Peyer's patch (tissue), 4 donors: ENCODE data around the gene SPECC1L. TPM values are rescaled to one million over a fixed set of nuclear protein-coding genes. Genes with fewer than 3 reads are reported as not detected.
A peak's percentile ranks its signal among the peaks of the same experiment; 100 is the strongest.
"Not testable (repeated sequence)": the region's sequence is repeated elsewhere in the genome, so short reads cannot be mapped to it uniquely, and the experiment has no call there.

Source experiments
- DNase-seq, 3 donors: peaks; one replicate each; pipeline ENCODE4 v3.0.0-alpha.2; 2017 to 2019
- H3K27ac ChIP-seq, 4 donors: fragments of 200-600 bp; sonication (generic); one replicate each; pipeline ENCODE4 v1.5.1; 2016 to 2019
- H3K27me3 ChIP-seq, 2 donors: fragments of 200-600 bp; sonication (generic); one replicate each; pipeline ENCODE4 v1.5.1; 2019
- H3K36me3 ChIP-seq, 3 donors: fragments of 200-600 bp; sonication (generic); one replicate each; pipeline ENCODE4 v1.5.1; 2016 to 2019
- H3K4me1 ChIP-seq, 4 donors: fragments of 200-600 bp; sonication (generic); one replicate each; pipeline ENCODE4 v1.5.1; 2016 to 2019
- H3K4me3 ChIP-seq, 4 donors: fragments of 200-600 bp; sonication (generic); 1 replicate in 3 of 4; 2 replicates in 1 of 4; pipeline ENCODE4 v1.5.1; 2016 to 2019; ENCODE audit warnings: mild to moderate bottlenecking in 1 of 4
- H3K9me3 ChIP-seq, 4 donors: fragments of 200-600 bp; sonication (generic); one replicate each; pipeline ENCODE4 v1.5.1; 2016 to 2019; ENCODE audit warnings: mild to moderate bottlenecking in 1 of 4
- POLR2A ChIP-seq, 2 donors: fragments of 450-650 bp; IDR thresholded peaks; one replicate each; pipeline ENCODE4 v1.5.1; 2017; ENCODE audit warnings: antibody characterized with exemption in 2 of 2, mild to moderate bottlenecking in 2 of 2, moderate library complexity in 2 of 2
- total RNA-seq, 4 donors: library from RNA; depleted of rRNA; stranded (reverse); fragments of >200 nt; gene quantifications; one replicate each; pipeline ENCODE4 v1.1.0, GENCODE V29; 2016
- TF ChIP-seq, protein P1 (sequence below), 6 experiments: fragments of 450-650 bp in 4 of 6; fragments of 200-600 bp in 2 of 6; sonication (generic) in 1 of 6; IDR thresholded peaks; one replicate each; pipeline ENCODE4 v1.5.1; 2017 to 2019; ENCODE audit warnings: antibody characterized with exemption in 6 of 6, mild to moderate bottlenecking in 3 of 6, moderate library complexity in 1 of 6

The SPECC1L gene
- total RNA-seq, 4 donors from 2014 or later: 24.2 to 147 (median 34.4) TPM

- peak overlapping the region in 2 of 4 donors; percentile 21 to 32 for H3K4me3 ChIP-seq
- H3K27ac ChIP-seq: peak overlapping the region; percentile 62 to 92 (median 74)
- DNase-seq: peak in 1 of 3 donors; percentile 65
- H3K36me3 ChIP-seq, H3K27me3 ChIP-seq, H3K9me3 ChIP-seq: not testable (repeated sequence)
- peaks cover 0 to 18% (median 6%) of the 10 kb centered on the region in 4 donors for H3K4me1 ChIP-seq
- peak in 1 of 2 donors; percentile 25 for TF ChIP-seq POLR2A (IDR thresholded peaks at IDR 0.05)
These were observed 24.8 kb upstream of the SPECC1L start for GRCh38 chr22:24245584-24246561.

GRCh38 chr22:24247011-24247507 lies 23.6 kb upstream of the SPECC1L start:
- H3K27ac ChIP-seq: peak overlapping the region; percentile 62 to 92 (median 68)
- H3K4me3 ChIP-seq: no peak overlapping the region
- no peaks in the 10 kb centered on the region for H3K36me3 ChIP-seq
- TF ChIP-seq, protein P1, sequence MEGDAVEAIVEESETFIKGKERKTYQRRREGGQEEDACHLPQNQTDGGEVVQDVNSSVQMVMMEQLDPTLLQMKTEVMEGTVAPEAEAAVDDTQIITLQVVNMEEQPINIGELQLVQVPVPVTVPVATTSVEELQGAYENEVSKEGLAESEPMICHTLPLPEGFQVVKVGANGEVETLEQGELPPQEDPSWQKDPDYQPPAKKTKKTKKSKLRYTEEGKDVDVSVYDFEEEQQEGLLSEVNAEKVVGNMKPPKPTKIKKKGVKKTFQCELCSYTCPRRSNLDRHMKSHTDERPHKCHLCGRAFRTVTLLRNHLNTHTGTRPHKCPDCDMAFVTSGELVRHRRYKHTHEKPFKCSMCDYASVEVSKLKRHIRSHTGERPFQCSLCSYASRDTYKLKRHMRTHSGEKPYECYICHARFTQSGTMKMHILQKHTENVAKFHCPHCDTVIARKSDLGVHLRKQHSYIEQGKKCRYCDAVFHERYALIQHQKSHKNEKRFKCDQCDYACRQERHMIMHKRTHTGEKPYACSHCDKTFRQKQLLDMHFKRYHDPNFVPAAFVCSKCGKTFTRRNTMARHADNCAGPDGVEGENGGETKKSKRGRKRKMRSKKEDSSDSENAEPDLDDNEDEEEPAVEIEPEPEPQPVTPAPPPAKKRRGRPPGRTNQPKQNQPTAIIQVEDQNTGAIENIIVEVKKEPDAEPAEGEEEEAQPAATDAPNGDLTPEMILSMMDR (IDR thresholded peaks at IDR 0.05): no peak
- no peak for TF ChIP-seq POLR2A (IDR thresholded peaks at IDR 0.05)
- no peaks in the 10 kb centered on the region for H3K9me3 ChIP-seq
- H3K4me1 ChIP-seq: peaks cover 0 to 15% (median 6%) of the 10 kb centered on the region in 4 donors
- H3K27me3 ChIP-seq: no peaks in the 10 kb centered on the region
- no peak for DNase-seq

GRCh38 chr22:24247564-24248344 lies 22.9 kb upstream of the SPECC1L start:
- DNase-seq: peak; percentile 69 to 88 (median 80)
- Histone ChIP-seq H3K36me3 (no peaks in the 10 kb centered on the region), H3K9me3 (no peaks in the 10 kb centered on the region), H3K27ac (peak overlapping the region in 2 of 4 donors; percentile 74 to 92), H3K4me1 (peaks cover 0 to 8% (median 0%) of the 10 kb centered on the region in 4 donors), H3K27me3 (no peaks in the 10 kb centered on the region), H3K4me3 (peak overlapping the region in 1 of 4 donors; percentile 5)
- no peak for TF ChIP-seq POLR2A (IDR thresholded peaks at IDR 0.05)
- TF ChIP-seq, protein P1 (IDR thresholded peaks at IDR 0.05): peak; percentile 66 to 80 (median 77)

DNA sequence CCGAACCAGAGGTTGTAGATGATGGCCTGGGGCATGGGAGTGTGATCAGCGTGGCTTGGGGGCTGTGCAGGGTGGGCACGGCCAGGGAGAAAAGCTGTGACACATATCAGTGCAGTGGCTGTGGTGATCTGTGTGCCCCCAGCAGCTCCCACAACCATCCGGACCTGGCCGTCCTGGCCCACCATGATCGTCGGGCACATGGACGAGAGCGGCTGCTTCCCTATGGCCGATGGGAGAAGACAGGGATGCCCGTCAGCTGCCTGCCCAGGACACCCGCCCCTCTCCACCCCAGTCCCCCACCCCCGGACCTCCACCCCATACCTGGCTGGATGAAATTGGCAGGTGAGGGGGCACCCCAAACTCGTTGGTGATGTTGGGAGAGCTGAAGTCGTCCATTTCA lies 22.0 kb upstream of the SPECC1L start:
- not testable (repeated sequence) for H3K27ac ChIP-seq, H3K4me1 ChIP-seq, H3K36me3 ChIP-seq, H3K9me3 ChIP-seq, H3K4me3 ChIP-seq, H3K27me3 ChIP-seq
- peak in 1 of 3 donors; percentile 13 for DNase-seq

- DNase-seq, H3K27me3 ChIP-seq, H3K4me1 ChIP-seq, H3K36me3 ChIP-seq, H3K9me3 ChIP-seq, H3K27ac ChIP-seq, H3K4me3 ChIP-seq: not testable (repeated sequence)
These were observed 21.2 kb upstream of the SPECC1L start for GRCh38 chr22:24249413-24249812.

DNA sequence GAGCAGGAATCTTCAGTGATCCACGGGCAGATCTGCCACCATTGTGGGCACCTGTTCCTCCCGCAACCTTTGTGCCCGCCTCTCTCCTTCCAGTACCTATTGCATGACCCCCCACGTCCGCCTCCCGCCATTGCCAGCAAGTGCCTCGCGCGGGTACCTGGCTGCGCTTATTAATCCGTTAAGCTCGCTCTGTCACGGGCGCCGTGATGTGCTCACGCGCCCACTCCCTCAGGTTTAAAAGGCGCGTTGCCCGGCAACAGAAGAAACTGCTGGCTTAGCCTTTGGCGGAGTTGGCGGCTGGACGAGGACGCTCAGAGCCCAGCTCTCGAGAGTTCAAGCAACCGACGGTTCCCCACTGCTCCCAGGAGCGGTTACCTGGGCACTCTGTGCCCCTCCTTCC lies 19.3 kb upstream of the SPECC1L start:
- not testable (repeated sequence) for H3K27me3 ChIP-seq, H3K9me3 ChIP-seq, DNase-seq, H3K27ac ChIP-seq, H3K36me3 ChIP-seq, H3K4me1 ChIP-seq, H3K4me3 ChIP-seq

- peak in 1 of 3 donors; percentile 22 for DNase-seq
- not testable (repeated sequence) for H3K4me1 ChIP-seq, H3K4me3 ChIP-seq
These were observed 17.5 kb upstream of the SPECC1L start for GRCh38 chr22:24253126-24253525.

DNA sequence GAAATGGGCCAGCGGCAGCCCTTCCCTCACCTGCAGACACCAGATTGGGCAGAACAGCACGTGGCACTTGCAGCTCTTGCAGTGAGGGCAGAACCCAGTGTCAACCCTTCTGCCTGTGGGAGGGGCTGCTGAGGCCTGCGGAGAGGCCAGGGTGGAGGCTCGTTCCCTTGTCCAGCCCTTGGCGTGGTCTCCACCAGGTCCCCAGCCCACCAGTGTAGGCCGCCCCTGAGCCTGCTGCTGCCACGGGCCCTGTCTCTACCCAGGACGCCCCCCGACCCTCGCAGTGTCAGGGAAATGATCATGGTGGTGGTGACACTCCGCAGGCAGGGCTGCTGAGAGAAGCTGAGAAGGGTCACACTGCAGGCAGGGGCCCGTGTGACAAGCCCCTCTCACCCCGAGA lies 14.5 kb upstream of the SPECC1L start:
- H3K27ac ChIP-seq, H3K36me3 ChIP-seq, H3K4me1 ChIP-seq, H3K27me3 ChIP-seq, H3K4me3 ChIP-seq, H3K9me3 ChIP-seq: not testable (repeated sequence)
- DNase-seq: peak in 1 of 3 donors; percentile 42

More at GRCh38 chr22:24253126-24253525, 17.5 kb upstream of the SPECC1L start:
- H3K27me3 ChIP-seq, H3K36me3 ChIP-seq, H3K9me3 ChIP-seq, H3K27ac ChIP-seq: not testable (repeated sequence)

DNA sequence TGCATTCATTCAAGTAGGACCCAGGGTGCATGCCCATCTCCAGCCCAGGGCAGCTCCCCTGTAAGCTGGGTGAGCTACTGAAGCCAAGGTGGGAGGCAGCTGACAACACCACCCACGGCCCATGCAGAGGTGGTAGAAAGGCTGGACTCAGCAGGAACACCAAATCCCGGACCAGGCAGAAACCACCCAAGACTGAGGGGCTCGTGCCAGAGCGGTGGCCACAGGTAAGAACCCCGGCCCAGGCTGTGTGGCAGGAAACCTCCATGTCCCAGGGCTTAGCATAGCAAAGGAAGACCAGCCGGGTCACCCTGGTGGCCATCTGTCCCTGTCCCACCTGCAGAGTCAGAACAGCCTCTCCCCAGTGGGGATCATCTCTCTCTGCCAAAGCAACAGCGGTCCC lies 13.9 kb upstream of the SPECC1L start:
- not testable (repeated sequence) for H3K27me3 ChIP-seq, H3K4me1 ChIP-seq, H3K36me3 ChIP-seq, H3K27ac ChIP-seq, H3K4me3 ChIP-seq, H3K9me3 ChIP-seq
- DNase-seq: peak in 1 of 3 donors; percentile 25
